H1 (cell line): Measurements from ENCODE around the gene TXNL4A. TPM values are rescaled to one million over a fixed set of nuclear protein-coding genes. Genes with fewer than 3 reads are reported as not detected.

Experiments used
- BCL11A ChIP-seq, 2 experiments: IDR thresholded peaks; one replicate each; pipeline ENCODE4 v1.6.1; 2011; ENCODE audit warnings: low read depth in 2 of 2, low read length in 2 of 2, mild to moderate bottlenecking in 2 of 2
- RBBP5 ChIP-seq: IDR thresholded peaks from 2 replicates; pipeline ENCODE4 v1.7.1; 2012; ENCODE audit warnings: low read depth, mild to moderate bottlenecking, inconsistent platforms, low read length, moderate library complexity, borderline replicate concordance
- SRF ChIP-seq: IDR thresholded peaks from 2 replicates; pipeline ENCODE4 v1.6.1; 2011; ENCODE audit warnings: mild to moderate bottlenecking, low read depth, low read length, moderate library complexity
- polyA plus RNA-seq, 7 experiments: library from polyadenylated mRNA; depleted of rRNA in 3 of 7; stranded (reverse) in 5 of 7; unstranded in 2 of 7; fragments of >200 nt in 5 of 7; fragments of 200-250 nt in 2 of 7; gene quantifications; 1 replicate in 5 of 7; 2 replicates in 1 of 7; 4 replicates in 1 of 7; pipeline versions ENCODE4 v1.2.1 to v1.2.3, GENCODE V29; 2011 to 2013; ENCODE audit warnings: missing spikeins in 2 of 7, mixed read lengths in 2 of 7
- total RNA-seq: library from RNA; stranded (reverse); fragmentation: NEBNext Ultra II Directional; extraction: Animal tissue kit (Norgen Biotek cat#: 25700); gene quantifications from 2 replicates; pipeline ENCODE4 v1.2.1, GENCODE V29; 2021
- TF ChIP-seq, protein P1 (sequence below): IDR thresholded peaks from 2 replicates; pipeline ENCODE4 v1.6.1; 2011; ENCODE audit warnings: low read depth, mild to moderate bottlenecking, low read length; ENCODE audit not compliant: insufficient read depth

Gene TXNL4A
- total and polyA plus RNA-seq, 2 of the 8 experiments (the other 6 are each of a cell fraction or from before 2014, with no cell fraction given): 169 to 181 TPM

DNA sequence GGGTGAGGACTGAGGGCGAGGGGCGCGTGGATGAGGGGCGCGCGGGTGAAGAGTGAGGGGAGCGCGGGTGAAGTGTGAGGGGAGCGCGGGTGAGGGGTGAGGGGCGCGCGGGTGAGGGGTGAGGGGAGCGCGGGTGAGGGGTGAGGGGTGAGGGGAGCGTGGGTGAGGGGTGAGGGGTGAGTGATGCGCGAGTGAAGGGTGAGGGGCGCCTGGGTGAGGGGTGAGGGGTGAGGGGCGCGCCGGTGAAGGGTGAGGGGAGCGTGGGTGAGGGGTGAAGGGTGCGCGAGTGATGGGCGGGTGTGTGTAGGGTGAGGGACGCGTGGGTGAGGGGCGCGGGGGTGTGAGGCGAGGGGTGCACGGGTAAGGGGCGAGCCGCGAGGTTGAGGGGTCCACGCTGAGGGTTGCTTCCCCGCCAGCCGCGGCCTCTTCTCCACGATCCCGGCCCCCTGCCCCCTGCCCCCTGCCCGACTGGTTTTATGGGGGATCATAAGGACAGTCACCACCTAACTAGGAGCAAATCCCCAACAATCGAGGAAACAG lies 35.8 kb downstream of the TXNL4A start (continued):
- TF ChIP-seq RBBP5: no peak
- no peak for TF ChIP-seq BCL11A (IDR thresholded peaks at IDR 0.05; ENCODE audit: low read depth in 2 of 2, low read length in 2 of 2)
- no peak for TF ChIP-seq SRF
- TF ChIP-seq, protein P1, sequence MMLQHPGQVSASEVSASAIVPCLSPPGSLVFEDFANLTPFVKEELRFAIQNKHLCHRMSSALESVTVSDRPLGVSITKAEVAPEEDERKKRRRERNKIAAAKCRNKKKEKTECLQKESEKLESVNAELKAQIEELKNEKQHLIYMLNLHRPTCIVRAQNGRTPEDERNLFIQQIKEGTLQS: no peak
